ENCODE results near the gene PRKX.
"Not testable (repeated sequence)": the region's sequence is repeated elsewhere in the genome, so short reads cannot be mapped to it uniquely, and the experiment has no call there.

Gene PRKX

DNA sequence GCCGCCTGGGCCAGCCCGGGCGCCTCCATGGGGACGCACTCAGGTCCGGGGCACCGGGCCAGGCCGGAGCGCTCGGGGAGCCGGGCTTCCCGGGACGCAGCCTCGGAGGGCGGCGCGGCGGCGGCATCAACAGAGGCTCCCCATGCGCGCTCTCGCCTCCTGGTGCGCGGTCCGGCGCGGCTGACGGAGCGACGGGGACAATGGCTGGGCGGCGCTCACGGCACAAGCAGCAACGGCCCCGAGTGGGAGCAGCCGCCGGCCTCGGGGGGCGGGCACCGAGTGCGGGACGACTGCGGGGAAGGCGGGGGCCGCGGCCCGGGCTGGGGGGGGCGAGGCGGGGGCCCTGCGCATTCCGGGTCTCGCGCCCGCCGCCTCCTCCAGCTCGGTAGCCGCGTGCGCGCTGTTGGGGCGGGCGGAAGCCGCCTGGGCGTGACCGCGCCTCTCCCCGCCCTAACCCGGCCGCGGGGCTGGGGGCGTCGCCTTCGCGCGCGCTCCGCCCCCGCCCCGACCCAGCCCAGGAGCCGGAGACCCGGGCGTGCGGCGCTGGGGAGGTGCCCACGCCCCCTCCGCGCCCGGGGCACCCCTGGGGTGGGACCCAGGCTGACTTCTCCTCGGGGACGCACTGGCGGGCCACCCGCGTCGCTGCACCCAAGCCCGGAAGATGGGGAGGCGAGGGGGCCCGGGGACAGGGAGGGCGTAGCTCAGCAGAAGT, at the start of gene PRKX:
Gene PRKX (minus strand): TSS at position 425 of the 712 bp plus-strand sequence. CDS start 396 bp downstream, at position 29.
- DNase-seq (ENCODE audit: low read depth), result no peak

DNA sequence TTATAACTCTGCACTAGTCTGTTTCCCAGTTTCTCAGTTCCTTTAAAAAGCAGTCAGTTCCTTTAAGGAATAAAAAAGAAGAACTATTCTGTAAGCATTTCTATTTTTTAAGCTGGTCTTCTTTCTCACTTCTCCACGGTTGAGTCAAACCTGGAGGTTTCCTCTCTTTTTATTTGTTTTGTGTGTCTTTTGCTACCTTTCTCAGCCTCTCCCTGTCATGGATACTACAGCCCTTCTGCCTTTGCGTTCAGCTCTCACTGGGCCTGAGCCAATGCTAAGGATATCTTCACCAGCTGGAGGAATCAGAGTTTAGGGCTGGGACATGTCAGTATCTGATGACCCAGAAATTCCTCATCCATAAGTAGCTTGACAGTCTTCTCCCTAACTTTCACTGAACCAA, 49.7 kb upstream of the PRKX start:
- no peak for DNase-seq (ENCODE audit: low read depth)

DNA sequence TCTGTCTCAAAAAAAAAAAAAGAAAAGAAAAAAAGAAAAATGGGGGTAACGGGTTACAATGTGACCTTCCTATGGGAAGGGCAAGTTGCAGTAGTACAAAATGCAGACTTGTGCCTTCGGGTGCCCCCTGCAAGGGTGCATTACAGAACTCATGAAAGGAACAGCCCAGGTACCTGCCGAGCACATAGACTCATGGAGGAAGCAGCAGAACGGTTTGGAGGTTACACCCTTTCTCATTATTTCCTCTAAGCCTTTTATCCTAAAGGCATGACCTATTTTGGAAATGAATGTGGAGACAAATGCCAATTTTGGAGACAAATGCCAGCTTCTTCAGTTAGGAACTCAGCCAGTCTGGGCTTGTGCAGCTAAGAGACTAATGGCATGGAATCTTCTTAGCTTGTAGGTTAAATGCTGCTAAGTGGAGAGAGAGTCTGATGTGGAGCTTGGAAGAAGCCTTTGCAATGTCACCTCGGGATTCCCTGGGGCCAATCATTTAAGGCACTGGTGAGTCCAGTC, 44.1 kb upstream of the PRKX start:
- no peak for DNase-seq (ENCODE audit: low read depth)

DNA sequence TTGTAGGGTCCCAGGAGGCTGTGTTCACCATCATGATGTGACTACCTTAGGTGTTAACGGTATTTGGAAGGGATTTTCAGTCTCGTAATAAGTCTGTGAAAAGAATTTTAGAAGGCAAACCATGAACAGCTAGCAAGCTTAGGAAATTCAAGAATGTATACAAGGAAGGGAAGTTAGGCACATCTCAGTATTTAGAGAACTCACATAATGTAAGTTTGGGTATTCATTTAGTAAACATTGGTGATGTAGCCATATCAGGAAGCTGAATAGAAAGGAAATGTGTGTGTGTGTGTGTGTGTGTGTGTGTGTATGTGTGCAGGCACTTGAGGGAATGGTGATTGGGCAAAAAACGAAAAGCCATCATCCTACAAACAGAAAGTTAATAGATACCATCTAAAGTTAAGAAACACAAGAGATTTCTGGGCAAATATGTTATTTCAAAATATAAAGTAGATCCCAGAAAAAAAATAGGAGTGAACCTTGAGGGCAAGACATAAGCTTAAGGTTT, 34.7 kb upstream of the PRKX start:
- DNase-seq (ENCODE audit: low read depth), result no peak

DNA sequence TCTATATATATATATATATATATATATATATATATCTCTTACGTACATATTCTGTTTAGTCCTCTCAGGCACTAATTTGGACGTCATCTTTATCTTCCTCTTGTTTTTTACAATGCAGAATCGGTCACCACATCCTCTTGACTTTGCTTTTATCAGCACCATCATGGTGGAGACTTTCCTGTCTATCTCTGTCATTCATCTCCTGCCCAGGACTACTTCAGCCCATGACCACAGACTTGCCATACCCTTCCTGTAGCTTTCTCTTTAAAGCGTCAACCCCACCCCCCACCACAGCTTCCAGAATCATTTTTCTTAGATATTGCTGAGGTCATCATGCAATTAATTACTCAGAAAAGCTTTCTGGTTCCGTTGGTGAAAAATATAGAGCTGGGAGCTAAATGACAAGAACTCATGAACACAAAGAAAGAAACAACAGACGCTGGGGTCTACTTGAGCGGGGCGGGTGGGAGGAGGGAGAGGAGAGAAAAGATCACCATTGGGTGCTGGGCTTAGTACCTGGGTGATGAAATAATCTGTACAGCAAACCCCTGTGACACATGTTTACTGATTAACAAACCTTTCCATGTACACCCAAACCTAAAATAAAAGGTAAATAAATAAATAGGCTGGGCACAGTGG, 30.5 kb upstream of the PRKX start:
- DNase-seq (ENCODE audit: low read depth), result no peak

DNA sequence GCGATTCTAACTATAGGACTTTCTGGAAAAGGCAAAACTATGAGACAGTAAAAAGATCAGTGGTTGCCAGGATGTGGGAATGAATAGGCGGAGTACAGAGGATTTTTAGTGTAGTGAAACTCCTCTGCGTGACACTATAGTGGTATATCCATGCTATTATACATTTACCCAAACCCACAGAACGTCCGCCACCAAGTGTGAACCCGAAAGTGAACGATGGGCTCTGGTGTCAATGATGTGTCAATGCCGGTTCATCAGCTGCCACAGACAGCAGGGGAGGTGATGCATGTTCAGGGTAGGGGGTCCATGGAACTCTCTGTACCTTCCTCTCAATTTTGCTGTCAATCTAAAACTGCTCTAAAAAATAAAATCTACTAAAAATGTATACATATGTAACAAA, 27.5 kb upstream of the PRKX start:
- DNase-seq (ENCODE audit: low read depth), result not testable (repeated sequence)

DNA sequence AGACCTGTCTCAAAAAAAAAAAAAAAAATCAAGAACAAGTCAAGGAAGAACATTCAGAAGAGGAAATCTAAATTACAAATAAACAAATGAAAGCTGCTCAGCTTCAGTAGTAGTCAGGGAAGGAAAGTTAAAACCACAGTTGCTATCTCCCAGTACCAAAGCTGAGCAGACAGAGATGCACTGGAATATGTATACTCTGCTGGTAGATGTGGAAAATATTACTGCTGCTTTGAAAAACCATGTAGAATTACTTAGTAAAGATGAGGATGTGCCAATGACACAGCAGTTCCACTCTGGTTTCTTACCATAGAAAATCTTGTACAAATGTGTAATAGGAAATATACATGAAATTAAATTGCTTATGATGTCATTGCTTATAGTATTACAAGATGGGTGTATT, 25.1 kb upstream of the PRKX start:
- no peak for DNase-seq (ENCODE audit: low read depth)

DNA sequence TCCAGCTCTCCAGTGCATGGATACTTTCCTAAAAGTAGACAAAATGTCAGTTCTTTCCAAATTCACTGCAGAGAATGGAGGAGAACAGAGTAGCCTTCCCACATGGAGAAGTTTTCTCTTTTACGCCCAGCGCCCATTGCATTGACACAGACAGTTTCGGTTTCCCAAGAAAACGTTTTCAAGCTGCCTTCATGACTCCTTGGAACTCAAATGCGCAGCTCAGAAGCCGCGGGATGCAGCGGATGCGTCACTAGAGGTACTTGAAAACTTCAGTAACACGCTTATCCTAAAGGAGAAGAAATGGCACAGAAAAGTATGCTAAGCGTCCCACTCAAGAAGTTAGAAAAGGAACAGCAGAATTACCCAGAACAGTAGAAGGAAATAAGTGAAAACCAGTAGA, 23.1 kb upstream of the PRKX start:
- DNase-seq (ENCODE audit: low read depth), result not testable (repeated sequence)

DNA sequence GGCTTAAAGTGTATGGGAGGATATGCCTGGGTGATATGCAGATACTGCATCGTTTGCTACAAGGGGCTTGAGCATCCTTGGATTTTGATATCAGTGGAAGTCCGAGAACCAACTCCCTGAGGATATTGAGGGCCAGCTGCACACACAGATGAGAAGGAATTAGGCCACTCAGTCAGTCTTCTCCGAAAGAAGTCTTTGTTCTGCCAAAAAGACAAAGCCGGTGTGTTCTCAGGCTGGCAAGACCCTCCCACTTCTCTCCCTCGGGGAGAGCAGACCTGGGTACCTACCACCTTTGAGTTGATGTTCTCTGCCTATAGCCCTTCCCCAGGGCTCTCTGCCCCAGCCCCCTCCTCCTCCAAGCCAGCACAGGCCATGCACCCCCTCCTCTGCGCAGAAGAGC, 22.4 kb upstream of the PRKX start:
- DNase-seq (ENCODE audit: low read depth), result not testable (repeated sequence)

DNA sequence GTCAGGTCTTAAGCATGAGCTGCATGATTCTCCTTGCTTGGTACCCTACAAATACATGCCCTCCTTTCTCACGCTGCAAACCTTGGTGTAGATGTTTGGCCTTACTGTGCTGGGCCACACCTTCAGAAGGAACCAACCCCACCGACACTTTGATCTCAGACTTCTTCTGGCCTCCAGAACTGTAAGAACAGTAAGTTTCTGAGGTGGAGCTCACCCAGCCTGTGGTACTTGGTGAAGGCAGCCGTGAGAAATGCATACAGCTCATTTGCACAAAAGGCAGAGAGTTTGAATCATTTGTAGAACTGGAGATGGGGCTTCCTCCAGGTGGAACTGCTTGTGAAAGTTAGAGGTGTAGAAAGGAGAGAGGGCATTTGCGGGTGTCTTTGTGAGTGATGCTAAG, 21.0 kb upstream of the PRKX start:
- not testable (repeated sequence) for DNase-seq (ENCODE audit: low read depth)

DNA sequence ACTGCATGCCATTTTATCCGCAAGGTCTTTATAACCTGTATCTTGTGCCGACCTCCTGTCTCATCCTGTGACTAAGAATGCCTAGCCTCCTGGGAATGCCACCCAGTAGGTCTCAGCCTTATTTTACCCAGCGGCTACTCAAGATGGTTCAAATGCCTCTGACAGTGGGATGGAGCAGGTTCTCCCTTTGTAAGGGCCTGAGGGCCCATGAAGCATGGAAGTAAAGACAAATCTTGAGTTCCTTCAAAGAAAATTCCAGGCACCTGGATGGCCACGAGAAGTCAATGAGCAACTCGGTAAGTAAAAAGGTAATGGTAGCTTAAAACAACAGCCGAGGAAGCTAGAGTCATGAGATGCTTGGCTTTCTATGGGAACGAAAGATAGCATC, 19.6 kb upstream of the PRKX start:
- no peak for DNase-seq (ENCODE audit: low read depth)

DNA sequence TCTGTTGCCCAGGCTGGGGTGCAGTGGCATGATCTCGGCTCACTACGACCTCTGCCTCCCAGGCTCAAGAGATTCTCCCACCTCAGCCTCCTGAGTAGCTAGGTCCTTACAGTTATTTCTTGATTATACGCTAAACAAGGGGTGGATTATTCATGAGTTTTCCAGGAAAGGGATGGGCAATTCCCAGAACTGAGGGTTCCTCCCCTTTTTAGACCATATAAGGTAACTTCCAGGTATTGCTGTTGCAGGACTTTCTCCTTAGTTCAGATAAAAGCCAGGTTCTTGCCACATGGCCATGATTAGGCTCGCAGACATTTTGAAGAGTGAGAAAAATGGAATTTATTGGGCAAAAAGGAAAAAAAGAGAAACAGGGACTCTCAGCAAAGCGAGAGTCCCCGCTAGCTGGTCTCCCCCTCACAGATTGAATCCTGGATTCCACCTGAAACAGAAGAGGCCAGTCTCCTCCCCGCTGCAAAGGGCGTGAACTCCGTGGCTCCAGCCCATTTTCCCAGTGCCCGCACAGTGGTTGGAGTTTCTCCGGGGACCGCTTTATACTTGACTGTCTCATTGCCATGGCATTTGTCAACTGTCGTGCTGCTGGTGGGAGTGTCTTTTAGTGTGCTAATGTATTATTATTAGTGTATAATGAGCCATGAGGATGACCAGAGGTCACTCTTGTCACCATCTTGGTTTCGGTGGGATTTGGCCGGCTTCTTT, 19.0 kb upstream of the PRKX start:
- not testable (repeated sequence) for DNase-seq (ENCODE audit: low read depth)

DNA sequence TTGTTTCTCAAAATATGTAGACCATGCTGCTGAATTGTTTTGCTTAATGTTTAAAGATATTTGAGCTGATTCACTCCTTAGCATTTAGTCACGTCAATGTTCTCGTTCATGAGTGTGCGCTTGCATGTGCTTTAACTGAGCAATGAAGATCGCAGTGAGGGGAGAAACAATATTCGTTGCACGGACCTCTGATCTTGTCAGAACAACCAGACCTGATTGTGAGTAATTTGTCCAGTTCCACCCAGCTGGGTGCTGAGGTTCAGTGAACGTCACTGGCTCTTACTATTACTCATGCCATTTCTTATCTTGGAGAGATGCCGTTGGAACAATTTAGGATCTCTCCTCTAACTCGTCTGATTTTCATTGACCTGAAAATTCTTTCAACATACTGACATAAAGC, 15.0 kb upstream of the PRKX start:
- no peak for DNase-seq (ENCODE audit: low read depth)

DNA sequence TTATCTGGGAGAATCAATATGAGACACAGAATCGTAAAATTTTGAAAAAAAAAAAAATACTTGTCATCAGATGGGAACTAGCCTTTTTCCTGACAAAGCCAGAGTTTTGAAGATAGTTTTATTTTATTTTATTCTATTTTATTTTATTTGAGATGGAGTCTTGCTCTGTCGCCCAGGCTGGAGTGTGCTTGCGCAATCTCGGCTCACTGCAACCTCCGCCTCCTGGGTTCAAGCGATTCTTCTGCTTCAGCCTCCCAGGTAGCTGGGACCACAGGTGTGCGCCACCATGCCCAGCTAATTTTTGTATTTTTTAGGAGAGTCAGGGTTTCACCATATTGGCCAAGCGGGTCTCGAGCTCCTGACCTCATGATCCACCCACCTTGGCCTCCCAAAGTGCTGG, 10.0 kb upstream of the PRKX start:
- not testable (repeated sequence) for DNase-seq (ENCODE audit: low read depth)

DNA sequence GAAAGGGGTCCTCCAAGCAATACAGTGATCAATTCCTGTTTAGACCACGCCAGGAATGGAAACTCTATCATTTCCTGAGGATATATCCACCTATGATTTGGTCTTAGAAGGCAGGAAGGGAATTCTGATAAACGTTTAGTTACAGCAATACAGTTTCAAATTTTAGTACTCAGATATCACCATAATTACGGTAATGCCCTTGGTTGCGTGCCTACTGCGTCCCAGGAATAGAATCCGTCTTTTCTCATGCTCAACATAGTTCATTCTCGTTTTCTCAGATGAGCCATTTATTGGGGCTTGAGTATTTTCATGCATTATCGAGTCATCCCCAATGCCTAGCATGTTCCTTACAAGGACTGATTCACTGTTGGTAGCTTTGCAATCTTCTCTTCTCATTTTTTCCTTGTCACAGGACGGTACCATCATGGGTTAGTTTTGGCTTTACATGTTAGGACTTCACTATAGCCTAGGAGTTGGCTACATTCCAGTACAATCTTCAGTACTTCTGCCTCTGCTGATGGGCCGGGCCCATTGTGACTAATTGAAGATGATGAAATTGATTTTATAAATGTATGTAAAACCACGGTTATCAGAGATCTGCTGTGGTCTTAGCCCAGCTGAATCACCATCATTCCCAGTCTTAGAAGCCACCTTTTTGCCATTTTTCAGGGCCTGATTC, 4.4 kb upstream of the PRKX start:
- DNase-seq (ENCODE audit: low read depth), result no peak

DNA sequence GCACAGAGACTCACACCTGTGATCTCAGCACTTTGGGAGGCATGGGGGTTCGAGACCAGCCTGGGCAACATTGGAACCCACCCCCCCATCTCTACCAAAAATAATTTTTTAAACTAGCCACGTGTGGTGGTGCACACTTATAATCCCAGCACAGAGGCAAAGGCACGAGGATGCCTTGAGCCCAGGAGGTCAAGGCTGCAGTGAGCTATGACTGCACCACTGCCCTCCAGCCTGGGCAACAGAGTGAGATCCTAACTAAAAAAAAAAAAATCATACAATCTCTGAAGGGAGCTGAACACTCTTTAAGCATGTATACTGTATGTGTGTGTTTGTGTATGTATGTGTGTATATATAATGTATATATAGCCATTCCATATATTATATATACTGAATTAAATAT, 2.5 kb upstream of the PRKX start:
- no peak for DNase-seq (ENCODE audit: low read depth)

DNA sequence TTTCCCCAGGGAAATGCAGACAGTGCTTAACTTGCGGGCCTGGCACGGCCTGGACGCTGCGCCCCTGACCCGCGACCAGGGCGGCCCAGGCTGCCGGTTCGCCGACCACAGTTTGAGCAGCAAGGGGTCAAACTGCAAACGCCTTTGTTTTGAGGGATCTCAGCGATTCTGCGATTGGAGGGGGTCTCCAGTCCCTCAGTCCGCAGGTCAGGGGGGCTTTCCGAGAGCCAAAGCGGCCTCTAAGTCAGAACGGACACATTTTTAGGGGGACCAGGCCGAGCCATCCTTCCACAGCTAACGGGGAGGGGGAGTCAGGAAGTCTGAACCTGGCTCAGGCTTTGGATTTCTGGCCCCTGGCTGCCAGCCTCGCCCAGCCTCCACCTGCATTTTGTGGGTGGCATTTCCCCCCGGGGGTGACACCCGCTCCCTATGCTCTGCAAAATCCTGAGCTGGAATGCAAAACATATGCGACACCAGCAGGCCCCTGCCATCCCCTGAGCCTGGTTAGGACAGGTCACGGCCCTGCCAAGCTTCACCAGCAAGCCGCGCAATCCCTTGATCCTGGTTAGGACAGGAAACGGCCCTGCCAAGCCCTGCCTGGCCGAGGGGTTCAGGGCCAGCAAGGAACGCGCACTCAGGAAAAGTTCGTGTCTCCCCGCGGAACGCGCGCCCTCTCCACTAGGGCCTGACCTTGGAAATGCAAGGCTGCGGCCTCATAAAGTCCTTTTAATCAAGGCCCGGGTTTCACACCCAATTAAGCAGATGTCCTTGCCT, 1.4 kb upstream of the PRKX start:
- DNase-seq (ENCODE audit: low read depth), result not testable (repeated sequence)

DNA sequence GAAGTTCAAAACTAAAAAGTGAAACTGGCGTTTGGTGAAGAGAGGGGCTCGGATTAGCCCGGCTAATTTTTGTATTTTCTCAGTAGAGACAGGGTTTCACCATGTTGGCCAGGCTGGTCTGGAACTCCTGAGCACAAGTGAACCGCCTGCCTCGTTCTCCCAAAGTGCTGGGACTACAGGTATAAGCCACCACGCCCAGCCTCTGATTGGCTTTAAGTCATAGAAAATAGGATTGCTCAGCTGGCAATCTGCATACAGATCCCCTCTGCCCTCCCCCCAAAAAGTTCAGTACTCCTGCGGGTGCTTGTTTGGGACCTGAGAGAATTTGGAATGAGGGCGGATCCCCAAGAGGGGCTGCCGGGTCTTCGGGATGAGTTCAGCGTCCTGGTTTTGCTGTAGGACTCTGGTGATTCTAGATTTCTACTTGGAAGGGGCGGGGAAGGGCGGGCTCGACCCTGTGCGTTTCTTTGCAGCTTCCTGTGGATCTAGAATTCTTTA, 537 bp upstream of the PRKX start:
- DNase-seq (ENCODE audit: low read depth), result no peak

DNA sequence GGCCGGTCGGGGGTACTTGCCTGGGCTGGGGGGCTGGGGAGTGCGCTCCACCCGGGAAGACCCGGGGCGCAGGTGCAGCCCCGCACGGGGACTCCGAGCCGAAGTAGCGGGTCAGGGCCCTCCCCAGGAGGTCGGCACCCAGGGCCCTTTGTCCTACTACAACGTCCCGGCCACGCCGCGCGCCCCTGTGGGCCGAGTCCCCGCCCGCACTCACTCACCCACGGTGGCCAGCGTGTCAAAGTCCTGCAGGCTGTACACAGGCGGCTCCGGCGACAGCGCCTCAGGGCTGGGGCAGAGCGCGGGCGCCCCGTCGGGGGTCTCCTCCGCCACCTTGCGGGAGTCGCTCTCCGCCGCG, 602 bp downstream of the PRKX start:
- no peak for DNase-seq (ENCODE audit: low read depth)

DNA sequence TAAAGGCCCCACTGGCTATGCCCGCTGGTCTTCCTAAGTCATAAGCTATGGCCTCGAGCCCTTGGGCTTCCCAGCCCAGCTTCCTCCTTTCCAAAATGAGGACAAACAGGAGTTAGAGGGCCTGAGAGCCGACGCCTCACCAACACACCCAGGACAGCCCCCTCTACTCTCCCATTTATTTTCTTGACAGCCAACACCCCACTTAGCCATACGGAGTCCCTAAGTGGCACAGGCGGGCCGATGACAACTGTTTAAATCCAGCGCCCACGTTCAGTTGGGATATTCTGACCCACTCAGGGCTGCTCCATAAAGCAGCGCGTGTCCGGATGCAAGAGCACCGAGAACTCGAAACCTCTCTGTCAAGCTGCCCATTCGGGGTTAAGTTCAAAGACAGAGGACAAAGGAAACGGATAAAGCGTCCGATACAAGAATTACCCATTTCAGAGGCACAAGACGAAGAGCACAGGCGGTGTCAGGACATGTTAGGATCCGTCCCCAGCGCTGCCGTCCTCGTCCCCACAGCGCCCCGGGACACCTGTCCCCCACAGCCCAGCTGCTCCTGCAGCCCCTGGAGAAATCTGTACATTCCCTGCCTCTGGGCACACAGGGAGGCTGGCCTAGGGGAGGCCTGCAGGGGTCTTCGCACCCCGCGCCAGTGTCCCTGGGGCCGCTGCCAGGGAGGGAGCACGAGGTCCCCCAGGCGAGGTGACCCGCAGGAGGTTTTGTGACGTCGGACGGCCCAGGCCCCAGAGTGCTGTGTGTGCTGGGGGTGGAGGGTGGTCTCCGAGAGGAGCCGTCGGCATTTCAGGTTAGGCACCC, 1.2 kb downstream of the PRKX start:
- no peak for DNase-seq (ENCODE audit: low read depth)

Measured in HS-5 (cell line).